Gastroesophageal sphincter (tissue), 3 donors: ENCODE results near the gene DPP6.

ENCODE experiments used
- CTCF ChIP-seq, 4 experiments: fragments of 200-600 bp in 2 of 4; fragments of 450-650 bp in 2 of 4; sonication (generic) in 1 of 4; IDR thresholded peaks; one replicate each; pipeline ENCODE4 v1.5.1; 2017 to 2019; ENCODE audit warnings: antibody characterized with exemption in 4 of 4, mild to moderate bottlenecking in 2 of 4, moderate library complexity in 2 of 4
- EP300 ChIP-seq: sonication (generic); formaldehyde crosslinking; IDR thresholded peaks from one replicate; pipeline ENCODE4 v1.6.1; 2017; ENCODE audit warnings: antibody characterized with exemption, mild to moderate bottlenecking
- POLR2AphosphoS5 ChIP-seq: sonication (generic); formaldehyde crosslinking; IDR thresholded peaks from one replicate; pipeline ENCODE4 v1.6.1; 2017; ENCODE audit warnings: antibody characterized with exemption

- no peak for TF ChIP-seq CTCF (IDR thresholded peaks at IDR 0.05)
- TF ChIP-seq POLR2AphosphoS5: no peak
- TF ChIP-seq EP300: no peak
Observed at GRCh38 chr7:154844955-154845354, 792.8 kb downstream of the DPP6 start.
